Heart left ventricle (tissue), 13 donors: ENCODE results near the gene SCAMP1.

Experiments used
- CTCF ChIP-seq, 12 donors: fragments of 200-600 bp; sonication (generic) in 4 of 12; IDR thresholded peaks; one replicate each; pipeline versions ENCODE4 v1.5.0 to v1.8.0; 2018 to 2022; ENCODE audit warnings: antibody characterized with exemption in 12 of 12, mild to moderate bottlenecking in 5 of 12
- POLR2A ChIP-seq, 2 donors: fragments of 450-650 bp; IDR thresholded peaks; one replicate each; pipeline ENCODE4 v1.6.1; 2017; ENCODE audit warnings: antibody characterized with exemption in 2 of 2, mild to moderate bottlenecking in 2 of 2, moderate library complexity in 2 of 2
- donor health status: ischemic (EF 13 %, LVEDD 7.1; RV severe dilation, severe dysfunction).
- donor health status: DM: no; HTN: yes; CAD: no.
- donor health status: DM: no; HTN: no; CAD: no.
- donor health status: ischemic (EF 25% LVEDD 6.9; RV normal size, moderate dysfunction).
- donor health status: ischemic (EF 25% LVEDD 5.7; RV mildly dilated, moderate dysfunction).
- donor health status: ischemic (EF 35%, LVEDD 5.7; RV mildly dilated, moderate dysfunction).
- donor health status: nonischemic (EF 11% LVEDD 7.7; RV severe dilation, severe dysfunction).
- donor health status: DM: yes; HTN: yes; CAD: no.
- donor health status: PGD.
- donor health status: ischemic (EF 29% LVEDD 5.4; RV normal size, mild dysfunction).
- donor health status: nonischemic (EF 23%, LVEDD 6.1; RV moderate dilation, normal function).

- no peak for TF ChIP-seq POLR2A (IDR thresholded peaks at IDR 0.05)
- TF ChIP-seq CTCF (IDR thresholded peaks at IDR 0.05): no peak
Observed at GRCh38 chr5:78501411-78502352, 141.3 kb downstream of the SCAMP1 start.
